Right atrium auricular region (tissue), 2 donors: ENCODE data around the gene RASGRP2. TPM values are rescaled to one million over a fixed set of nuclear protein-coding genes. Genes with fewer than 3 reads are reported as not detected.

ENCODE experiments used
- DNase-seq: peaks from one replicate; pipeline ENCODE4 v3.0.0-alpha.2; 2019; ENCODE audit warnings: low spot score
- H3K27ac ChIP-seq, 2 donors: fragments of 200-600 bp; sonication (generic); 1 replicate in 1 of 2; 2 replicates in 1 of 2; pipeline ENCODE4 v1.5.1; 2016 to 2019
- H3K27me3 ChIP-seq, 2 donors: fragments of 200-600 bp; sonication (generic); one replicate each; pipeline versions ENCODE4 v1.5.1 to v1.6.0; 2017 to 2019
- H3K36me3 ChIP-seq: fragments of 200-600 bp; sonication (generic); one replicate; pipeline ENCODE4 v1.5.1; 2016
- H3K4me1 ChIP-seq, 2 donors: fragments of 200-600 bp; sonication (generic); one replicate each; pipeline versions ENCODE4 v1.5.1 to v1.6.0; 2017 to 2019
- H3K4me3 ChIP-seq, 2 donors: fragments of 200-600 bp; sonication (generic); 1 replicate in 1 of 2; 2 replicates in 1 of 2; pipeline ENCODE4 v1.5.1; 2017 to 2019; ENCODE audit warnings: mild to moderate bottlenecking in 1 of 2, moderate library complexity in 1 of 2
- H3K9me3 ChIP-seq, 2 donors: fragments of 200-600 bp; sonication (generic); one replicate each; pipeline ENCODE4 v1.5.1; 2019
- total RNA-seq, 2 donors: library from RNA; depleted of rRNA; stranded (reverse); fragments of >200 nt; gene quantifications; one replicate each; pipeline ENCODE4 v1.1.0, GENCODE V29; 2016
- TF ChIP-seq, protein P1 (sequence below), 2 donors: fragments of 200-600 bp; sonication (generic); IDR thresholded peaks; one replicate each; pipeline ENCODE4 v1.5.1; 2019; ENCODE audit warnings: antibody characterized with exemption in 2 of 2

RASGRP2 gene
- total RNA-seq = 10 to 100 TPM; 28.1 to 30.4 TPM

DNA sequence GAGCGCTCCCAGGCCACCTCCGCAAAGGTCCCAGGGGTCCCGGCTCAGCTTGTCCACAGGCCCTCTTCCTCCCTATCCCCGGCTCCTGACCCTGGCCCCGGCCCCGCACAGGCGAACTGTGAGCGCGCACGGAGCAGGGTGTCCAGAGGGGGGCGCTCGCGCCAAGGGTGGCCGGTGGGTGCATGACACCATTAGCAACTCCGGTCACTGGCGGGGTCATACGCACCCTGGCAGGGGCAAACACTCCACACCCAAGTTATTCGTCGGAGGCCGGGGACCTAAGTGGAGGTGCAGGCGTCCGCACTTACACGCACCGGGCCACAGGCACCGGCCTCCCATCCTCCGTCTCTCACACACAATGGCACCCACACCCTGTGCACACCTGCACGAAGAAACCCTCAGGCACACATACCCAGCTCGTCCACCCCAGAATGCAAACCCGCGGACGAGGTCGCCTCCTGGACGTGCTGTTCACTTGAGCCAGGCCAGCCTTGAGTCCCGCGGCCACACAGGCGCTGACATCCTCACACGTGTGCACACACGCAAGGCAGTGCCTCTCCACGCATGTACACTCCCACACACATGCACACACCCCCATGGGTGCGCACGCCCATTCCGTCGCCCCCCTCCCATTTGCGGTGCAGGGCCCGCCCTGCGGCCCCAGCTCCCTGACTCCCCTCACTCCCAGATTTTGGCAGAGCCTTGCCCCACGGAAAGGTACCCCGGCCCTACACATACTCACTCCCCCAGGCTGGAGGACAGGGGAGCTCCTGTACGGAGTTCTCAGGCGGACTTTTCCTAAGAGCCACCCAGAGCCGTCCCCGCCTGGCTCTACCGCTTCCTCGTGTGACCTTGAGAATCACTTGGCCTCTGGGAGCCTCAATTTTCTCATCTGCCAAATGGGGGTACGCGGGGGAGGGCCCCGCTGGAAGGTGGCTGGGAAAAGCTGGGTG is at the start of gene RASGRP2:
Gene RASGRP2 (minus strand): TSS at position 552 of the 953 bp plus-strand sequence. CDS start 1,276 bp downstream, outside the sequence.
- H3K4me1 ChIP-seq = peaks cover 0 to 45% of the 10 kb centered on the region in 2 donors
- TF ChIP-seq, protein P1, sequence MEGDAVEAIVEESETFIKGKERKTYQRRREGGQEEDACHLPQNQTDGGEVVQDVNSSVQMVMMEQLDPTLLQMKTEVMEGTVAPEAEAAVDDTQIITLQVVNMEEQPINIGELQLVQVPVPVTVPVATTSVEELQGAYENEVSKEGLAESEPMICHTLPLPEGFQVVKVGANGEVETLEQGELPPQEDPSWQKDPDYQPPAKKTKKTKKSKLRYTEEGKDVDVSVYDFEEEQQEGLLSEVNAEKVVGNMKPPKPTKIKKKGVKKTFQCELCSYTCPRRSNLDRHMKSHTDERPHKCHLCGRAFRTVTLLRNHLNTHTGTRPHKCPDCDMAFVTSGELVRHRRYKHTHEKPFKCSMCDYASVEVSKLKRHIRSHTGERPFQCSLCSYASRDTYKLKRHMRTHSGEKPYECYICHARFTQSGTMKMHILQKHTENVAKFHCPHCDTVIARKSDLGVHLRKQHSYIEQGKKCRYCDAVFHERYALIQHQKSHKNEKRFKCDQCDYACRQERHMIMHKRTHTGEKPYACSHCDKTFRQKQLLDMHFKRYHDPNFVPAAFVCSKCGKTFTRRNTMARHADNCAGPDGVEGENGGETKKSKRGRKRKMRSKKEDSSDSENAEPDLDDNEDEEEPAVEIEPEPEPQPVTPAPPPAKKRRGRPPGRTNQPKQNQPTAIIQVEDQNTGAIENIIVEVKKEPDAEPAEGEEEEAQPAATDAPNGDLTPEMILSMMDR (IDR thresholded peaks at IDR 0.05) = peak; percentile 66 to 83

DNA sequence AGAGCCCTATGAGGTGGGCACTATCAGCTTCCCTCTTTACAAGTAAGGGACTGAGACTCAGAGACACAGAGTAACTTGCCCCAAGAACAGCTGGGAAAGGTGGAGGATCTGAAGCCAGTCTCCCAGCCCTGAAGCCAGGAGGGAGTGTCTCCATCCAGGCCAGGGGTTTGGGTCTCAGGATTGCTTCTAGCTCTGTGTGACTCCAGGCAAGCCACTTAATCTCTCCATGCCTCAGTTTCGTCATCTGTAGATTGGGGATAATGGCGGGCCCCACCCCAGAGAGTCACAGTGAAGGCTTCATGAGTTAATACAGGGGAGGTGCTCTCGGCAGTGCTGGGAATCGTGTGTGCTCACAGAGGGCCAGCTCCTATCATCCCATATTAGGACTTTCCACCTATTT is 48.5 kb upstream of the RASGRP2 start:
- no peaks in the 10 kb centered on the region for H3K4me1 ChIP-seq
- peaks cover 41% of the 10 kb centered on the region for H3K36me3 ChIP-seq
- TF ChIP-seq, protein P1 (IDR thresholded peaks at IDR 0.05) = no peak
- no peak overlapping the region for H3K27ac ChIP-seq
- H3K9me3 ChIP-seq = no peaks in the 10 kb centered on the region
- H3K4me3 ChIP-seq = no peak overlapping the region
- no peaks in the 10 kb centered on the region for H3K27me3 ChIP-seq
- DNase-seq = no peak

More for the DNA sequence above, at the start of gene RASGRP2:
- Histone ChIP-seq H3K9me3 (no peaks in the 10 kb centered on the region), H3K4me3 (peak within 1 kb of the TSS; percentile 54 to 69), H3K27me3 (no peaks in the 10 kb centered on the region), H3K36me3 (no peaks in the 10 kb centered on the region), H3K27ac (peak within 1 kb of the TSS; percentile 93 to 94)
- peak; percentile 81 for DNase-seq

DNA sequence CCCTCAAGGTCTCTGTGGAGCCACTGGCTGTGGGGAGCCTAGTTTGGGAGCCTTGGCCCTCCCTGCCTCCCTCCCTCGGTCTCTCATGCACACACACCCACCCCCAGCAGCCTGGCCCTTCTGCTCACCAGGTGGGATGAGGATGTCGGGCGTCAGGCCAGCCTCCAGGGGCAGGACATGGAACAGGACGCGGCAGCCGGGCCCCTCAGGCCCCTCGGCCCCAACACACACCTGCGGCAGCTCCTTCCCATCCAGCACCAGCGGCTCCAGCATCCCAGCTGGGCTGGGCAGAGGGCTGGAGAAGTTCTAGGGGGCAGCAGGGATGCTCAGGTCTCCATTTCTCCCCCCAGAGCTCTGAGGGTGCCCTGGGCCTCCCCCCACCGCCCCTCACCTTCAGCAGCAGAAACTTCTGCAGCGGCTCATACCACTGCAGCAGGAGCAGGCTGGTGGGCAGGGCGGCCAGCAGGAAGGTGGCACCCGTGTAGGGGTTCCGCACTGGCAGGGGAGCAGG is 47.9 kb upstream of the RASGRP2 start:
- no peaks in the 10 kb centered on the region for H3K9me3 ChIP-seq
- no peak overlapping the region for H3K27ac ChIP-seq
- peaks cover 35% of the 10 kb centered on the region for H3K36me3 ChIP-seq
- TF ChIP-seq, protein P1 (IDR thresholded peaks at IDR 0.05) = no peak
- no peaks in the 10 kb centered on the region for H3K4me1 ChIP-seq
- DNase-seq = no peak
- H3K4me3 ChIP-seq = no peak overlapping the region
- no peaks in the 10 kb centered on the region for H3K27me3 ChIP-seq

DNA sequence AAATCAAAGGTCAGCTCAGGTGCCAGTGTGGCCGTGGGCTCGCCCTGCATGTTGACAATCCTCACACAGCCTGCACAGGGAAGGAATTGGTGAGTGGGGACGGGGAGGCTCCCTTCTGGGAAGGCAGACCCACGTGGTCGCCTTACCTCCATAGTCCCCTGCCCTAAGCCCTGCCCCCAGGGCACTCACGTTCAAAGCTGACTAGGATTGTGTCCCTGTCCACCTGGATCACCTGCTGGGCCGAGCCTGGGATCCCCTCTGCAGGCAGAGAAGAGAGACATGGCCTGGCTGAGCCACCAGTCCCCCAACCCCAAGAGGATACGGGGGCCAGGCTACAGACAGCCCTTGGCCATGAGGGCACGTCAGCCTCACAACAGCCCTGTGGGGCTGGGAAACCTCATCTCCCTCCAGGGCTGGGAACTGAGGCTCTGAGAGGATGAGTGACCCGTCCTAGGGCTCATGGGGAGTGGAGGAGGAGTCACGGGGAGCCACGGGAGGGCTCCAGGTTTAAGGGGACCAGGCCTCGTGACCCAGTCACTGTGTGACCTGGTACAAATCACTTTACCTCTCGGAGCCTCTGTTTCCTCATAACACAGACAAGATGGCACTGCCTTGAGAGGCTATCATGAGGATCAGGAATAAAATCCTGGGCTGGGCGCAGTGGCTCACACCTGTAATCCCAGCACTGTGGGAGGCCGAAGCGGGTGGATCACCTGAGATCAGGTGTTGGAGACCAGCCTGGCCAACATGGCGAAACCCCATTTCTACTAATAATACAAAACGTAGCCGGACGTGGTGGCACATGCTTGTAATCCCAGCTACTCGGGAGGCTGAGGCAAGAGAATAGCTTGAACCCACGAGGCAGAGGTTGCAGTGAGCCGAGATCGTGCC is 46.5 kb upstream of the RASGRP2 start:
- Histone ChIP-seq H3K36me3 (peaks cover 28% of the 10 kb centered on the region), H3K27ac (no peak overlapping the region), H3K9me3 (no peaks in the 10 kb centered on the region), H3K4me3 (no peak overlapping the region), H3K4me1 (no peaks in the 10 kb centered on the region), H3K27me3 (no peaks in the 10 kb centered on the region)
- no peak for DNase-seq
- TF ChIP-seq, protein P1 (IDR thresholded peaks at IDR 0.05) = no peak

GRCh38 chr11:64789331-64790204 is 45.6 kb upstream of the RASGRP2 start:
- Histone ChIP-seq H3K9me3 (no peaks in the 10 kb centered on the region), H3K27ac (no peak overlapping the region), H3K4me3 (no peak overlapping the region), H3K27me3 (no peaks in the 10 kb centered on the region), H3K4me1 (no peaks in the 10 kb centered on the region), H3K36me3 (peaks cover 28% of the 10 kb centered on the region)
- DNase-seq = no peak
- TF ChIP-seq, protein P1 (IDR thresholded peaks at IDR 0.05) = no peak
